WTC11 (cell line): ENCODE measurements around the gene UBQLN1. TPM values are rescaled to one million over a fixed set of nuclear protein-coding genes. Genes with fewer than 3 reads are reported as not detected.
"Not testable (repeated sequence)": the region's sequence is repeated elsewhere in the genome, so short reads cannot be mapped to it uniquely, and the experiment has no call there.

ENCODE experiments used
- ATAC-seq: fragments of 200-7000 bp; cut with Tn5 transposase; 2 replicates; pipeline ENCODE4 v1.10.0; 2021; ENCODE audit warnings: mild to moderate bottlenecking, moderate library complexity
- CTCF ChIA-PET: fragments of 300-600 bp; sonication (Branson Sonifier 250); formaldehyde crosslinking; loops from one replicate; lab custom pipeline; 2021; ENCODE audit warnings: antibody characterized with exemption; lab: Charles Lee
- POLR2A ChIA-PET: fragments of 350-600 bp; sonication (Branson Sonifier 250); formaldehyde crosslinking; loops from one replicate; lab custom pipeline; 2021; ENCODE audit warnings: antibody characterized with exemption; lab: Charles Lee
- DNase-seq: peaks from one replicate; pipeline ENCODE4 v3.0.0; 2021; ENCODE audit warnings: low spot score
- H3K27ac Mint-ChIP-seq: 2 replicates; pipeline ENCODE4 v1.8.0; 2021; ENCODE audit warnings: mixed read lengths
- H3K27me3 Mint-ChIP-seq: 2 replicates; pipeline ENCODE4 v1.8.0; 2021; ENCODE audit warnings: low read depth, mild to moderate bottlenecking, moderate library complexity, mixed read lengths
- H3K36me3 Mint-ChIP-seq: 2 replicates; pipeline ENCODE4 v1.8.0; 2021; ENCODE audit warnings: mixed read lengths
- H3K4me1 Mint-ChIP-seq: 2 replicates; pipeline ENCODE4 v1.8.0; 2022; ENCODE audit warnings: mixed read lengths
- H3K4me3 Mint-ChIP-seq: 2 replicates; pipeline ENCODE4 v1.8.0; 2021; ENCODE audit warnings: mild to moderate bottlenecking, moderate library complexity, mixed read lengths
- H3K9me3 Mint-ChIP-seq: 2 replicates; pipeline ENCODE4 v1.8.0; 2021; ENCODE audit warnings: mixed read lengths
- CTCF ChIP-seq: fragments of 200-600 bp; IDR thresholded peaks from 2 replicates; pipeline ENCODE4 v1.8.0; 2022; ENCODE audit warnings: antibody characterized with exemption
- EMX1 ChIP-seq: fragments of 250-450 bp; sonication (Bioruptor Pico); IDR thresholded peaks from 2 replicates; pipeline ENCODE4 v1.8.0; 2021; ENCODE audit warnings: mild to moderate bottlenecking
- ETV6 ChIP-seq: sonication (generic); formaldehyde crosslinking; IDR thresholded peaks from 2 replicates; pipeline ENCODE4 v1.8.1; 2022; ENCODE audit warnings: mild to moderate bottlenecking, missing genetic modification reagents
- FOXP4 ChIP-seq: sonication (generic); formaldehyde crosslinking; IDR thresholded peaks from 2 replicates; pipeline ENCODE4 v1.8.0; 2022; ENCODE audit warnings: mild to moderate bottlenecking, missing genetic modification reagents
- GRHL2 ChIP-seq: fragments of 250-450 bp; sonication (Bioruptor Pico); IDR thresholded peaks from 2 replicates; pipeline ENCODE4 v1.8.0; 2022; ENCODE audit warnings: mild to moderate bottlenecking, moderate library complexity; ENCODE audit not compliant: insufficient replicate concordance, severe bottlenecking
- KAT7 ChIP-seq: sonication (generic); formaldehyde crosslinking; IDR thresholded peaks from 2 replicates; pipeline ENCODE4 v1.8.1; 2023; ENCODE audit warnings: missing genetic modification reagents, mild to moderate bottlenecking, borderline replicate concordance
- NR3C1 ChIP-seq: sonication (generic); formaldehyde crosslinking; conservative IDR thresholded peaks from 2 replicates; pipeline ENCODE4 v1.8.1; 2023; ENCODE audit warnings: low read depth, mild to moderate bottlenecking, missing genetic modification reagents
- SMAD3 ChIP-seq: sonication (generic); formaldehyde crosslinking; IDR thresholded peaks from 2 replicates; pipeline ENCODE4 v1.8.0; 2022; ENCODE audit warnings: missing genetic modification reagents, mild to moderate bottlenecking, borderline replicate concordance
- SMAD4 ChIP-seq: sonication (generic); formaldehyde crosslinking; IDR thresholded peaks from 2 replicates; pipeline ENCODE4 v1.8.0; 2022; ENCODE audit warnings: mild to moderate bottlenecking, missing genetic modification reagents
- TEAD4 ChIP-seq: sonication (generic); formaldehyde crosslinking; IDR thresholded peaks from 2 replicates; pipeline ENCODE4 v1.8.0; 2022; ENCODE audit warnings: mild to moderate bottlenecking, missing genetic modification reagents
- ZNF219 ChIP-seq: sonication (generic); formaldehyde crosslinking; IDR thresholded peaks from 2 replicates; pipeline ENCODE4 v1.8.0; 2023; ENCODE audit warnings: missing genetic modification reagents, mild to moderate bottlenecking, borderline replicate concordance
- ZNF671 ChIP-seq: fragments of 250-450 bp; sonication (Bioruptor Pico); IDR thresholded peaks from 2 replicates; pipeline ENCODE4 v1.8.0; 2021; ENCODE audit warnings: mild to moderate bottlenecking
- total RNA-seq: library from RNA; stranded (reverse); gene quantifications from 3 replicates; pipeline ENCODE4 v1.2.3, GENCODE V29; 2021

Gene UBQLN1
- total RNA-seq, 1 experiment from 2014 or later = 110 TPM

GRCh38 chr9:83622433-83622938, 85.3 kb downstream of the UBQLN1 start:
- TF ChIP-seq ZNF671 (CRISPR knock-in tag) = no peak
- no peak for TF ChIP-seq ZNF219 (CRISPR knock-in tag)
- no peak for TF ChIP-seq SMAD4 (CRISPR knock-in tag)
- no peak for TF ChIP-seq TEAD4 (CRISPR knock-in tag)
- TF ChIP-seq GRHL2 (CRISPR knock-in tag) = no peak
- Mint-ChIP-seq H3K9me3 (no peaks in the 10 kb centered on the region), H3K4me3 (peak overlapping the region; percentile 80), H3K36me3 (no peaks in the 10 kb centered on the region), H3K4me1 (peaks cover 17% of the 10 kb centered on the region), H3K27me3 (peaks cover 8% of the 10 kb centered on the region), H3K27ac (no peak overlapping the region)
- POLR2A ChIA-PET = interaction anchor here (1.0 kb wide), 1 partner anchor 85 kb away, joined by 4 read pairs; the partner anchor contains the start of gene UBQLN1
- no peak for ATAC-seq
- CTCF ChIA-PET = interaction anchor here (0.7 to 2.5 kb wide), 6 partner anchors 9 to 403 kb away, joined by 3 to 32 read pairs (median 4); no protein-coding TSS in a partner anchor
- no peak for DNase-seq

- Mint-ChIP-seq H3K27ac (no peak overlapping the region), H3K36me3 (no peaks in the 10 kb centered on the region), H3K4me3 (peak overlapping the region; percentile 1)
- ChIA-PET POLR2A (interaction anchor here (1.0 kb wide), 1 partner anchor 87 kb away, joined by 5 read pairs; the partner anchor contains the start of gene UBQLN1), CTCF (interaction anchor here (0.6 to 2.5 kb wide), 24 partner anchors 10 to 547 kb away, joined by 3 to 71 read pairs (median 5); partner anchors contain the start of genes FRMD3 and UBQLN1)
- ATAC-seq (peak; percentile 36), DNase-seq (peak; percentile 28)
- TF ChIP-seq KAT7 (CRISPR knock-in tag) (no peak), CTCF (peak; percentile 24; the same call in 1 of the 2 replicates), ETV6 (peak; percentile 82), TEAD4 (CRISPR knock-in tag) (no peak)
- TF ChIP-seq, all 79 proteins: peak for 2
- Mint-ChIP-seq H3K4me1 (peaks cover 17% of the 10 kb centered on the region), H3K9me3 (no peaks in the 10 kb centered on the region), H3K27me3 (peaks cover 8% of the 10 kb centered on the region)
These were observed 86.7 kb downstream of the UBQLN1 start for GRCh38 chr9:83620841-83621636.

DNA sequence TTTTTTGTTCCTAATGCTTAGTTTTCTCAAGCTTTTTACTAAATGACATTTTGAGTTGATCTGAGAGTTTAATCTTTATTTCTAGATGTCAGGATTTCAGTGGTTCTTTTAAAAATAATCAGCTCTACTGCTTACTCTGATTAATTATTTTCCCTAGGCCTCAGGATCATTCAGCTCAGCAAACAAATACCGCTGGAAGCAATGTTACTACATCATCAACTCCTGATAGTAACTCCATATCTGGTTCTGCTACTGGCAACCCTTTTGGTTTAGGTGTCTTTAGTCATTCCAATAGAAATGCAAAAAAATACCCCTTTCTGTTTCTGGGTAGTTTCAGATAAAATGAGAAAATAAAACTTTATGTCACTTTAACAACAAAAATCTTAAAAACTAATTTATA, 90.5 kb downstream of the UBQLN1 start:
- Mint-ChIP-seq H3K4me3 (no peak overlapping the region), H3K36me3 (no peaks in the 10 kb centered on the region), H3K4me1 (peaks cover 7% of the 10 kb centered on the region), H3K9me3 (no peaks in the 10 kb centered on the region; the same call in 1 of the 2 replicates), H3K27ac (no peak overlapping the region), H3K27me3 (peaks cover 8% of the 10 kb centered on the region)
- POLR2A ChIA-PET = no interaction called here
- ATAC-seq (no peak), DNase-seq (no peak)
- CTCF ChIA-PET = interaction anchor here (0.8 kb wide), 1 partner anchor 11 kb away, joined by 3 read pairs; no protein-coding TSS in a partner anchor
- TF ChIP-seq EMX1 (CRISPR knock-in tag) = no peak
- no peak for TF ChIP-seq SMAD3 (CRISPR knock-in tag)
- TF ChIP-seq FOXP4 = no peak
- TF ChIP-seq NR3C1 (CRISPR knock-in tag) = no peak

DNA sequence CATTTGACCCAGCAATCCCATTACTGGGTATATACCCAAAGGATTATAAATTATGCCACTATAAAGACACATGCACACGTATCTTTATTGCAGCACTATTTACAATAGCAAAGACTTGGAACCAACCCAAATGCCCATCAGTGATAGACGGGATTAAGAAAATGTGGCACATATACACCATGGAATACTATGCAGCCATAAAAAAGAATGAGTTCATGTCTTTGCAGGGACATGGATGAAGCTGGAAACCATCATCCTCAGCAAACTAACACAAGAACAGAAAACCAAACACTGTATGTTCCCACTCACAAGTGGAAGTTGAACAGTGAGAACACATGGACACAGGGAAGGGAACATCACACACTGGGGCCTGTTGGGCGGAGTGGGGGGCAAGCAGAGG, 94.5 kb downstream of the UBQLN1 start:
- H3K27ac Mint-ChIP-seq, H3K27me3 Mint-ChIP-seq, H3K9me3 Mint-ChIP-seq, DNase-seq, CTCF ChIA-PET, ATAC-seq, H3K36me3 Mint-ChIP-seq, H3K4me1 Mint-ChIP-seq, POLR2A ChIA-PET, H3K4me3 Mint-ChIP-seq: not testable (repeated sequence)

Other genes with a start within 250 kb of the UBQLN1 start
- 0.89 to 1.4 TPM (median 1.0 TPM) in 3 replicates for gene FRMD3, start 169.6 kb downstream of the UBQLN1 start, total RNA-seq
- 0.50 to 0.78 TPM (median 0.69 TPM) in 3 replicates for gene IDNK, start 84.8 kb downstream of the UBQLN1 start, total RNA-seq
- 6.1 to 8.0 TPM (median 7.8 TPM) in 3 replicates for gene GKAP1, start 109.8 kb upstream of the UBQLN1 start, total RNA-seq
- gene KIF27, start 213.5 kb upstream of the UBQLN1 start, total RNA-seq = 3.9 to 5.7 TPM (median 5.4 TPM) in 3 replicates